Measurements from ENCODE around the gene HNRNPH1.

HNRNPH1 gene

GRCh38 chr5:179605026-179605833 is 18.2 kb downstream of the HNRNPH1 start:
- DNase-seq (ENCODE audit: low read depth) = no peak

GRCh38 chr5:179603308-179603707 is 20.2 kb downstream of the HNRNPH1 start:
- no peak for DNase-seq (ENCODE audit: low read depth)

GRCh38 chr5:179601871-179602625 is 21.4 kb downstream of the HNRNPH1 start:
- no peak for DNase-seq (ENCODE audit: low read depth)

- DNase-seq (ENCODE audit: low read depth) = no peak
Measured at GRCh38 chr5:179599973-179600372, 23.5 kb downstream of the HNRNPH1 start.

GRCh38 chr5:179599566-179599965 is 23.9 kb downstream of the HNRNPH1 start:
- DNase-seq (ENCODE audit: low read depth) = no peak

- no peak for DNase-seq (ENCODE audit: low read depth)
Measured at GRCh38 chr5:179599100-179599499, 24.4 kb downstream of the HNRNPH1 start.

- no peak for DNase-seq (ENCODE audit: low read depth)
Measured at GRCh38 chr5:179596421-179596820, 27.1 kb downstream of the HNRNPH1 start.

GRCh38 chr5:179595916-179596315 is 27.6 kb downstream of the HNRNPH1 start:
- DNase-seq (ENCODE audit: low read depth) = no peak

GRCh38 chr5:179588166-179588565 is 35.3 kb downstream of the HNRNPH1 start:
- no peak for DNase-seq (ENCODE audit: low read depth)

- DNase-seq (ENCODE audit: low read depth) = no peak
Measured at GRCh38 chr5:179585941-179586401, 37.5 kb downstream of the HNRNPH1 start.

- DNase-seq (ENCODE audit: low read depth) = no peak
Measured at GRCh38 chr5:179577286-179577960, 46.0 kb downstream of the HNRNPH1 start.

GRCh38 chr5:179572386-179572785 is 51.1 kb downstream of the HNRNPH1 start:
- DNase-seq (ENCODE audit: low read depth) = no peak

GRCh38 chr5:179568721-179569120 is 54.8 kb downstream of the HNRNPH1 start:
- DNase-seq (ENCODE audit: low read depth) = peak; percentile 74

- DNase-seq (ENCODE audit: low read depth) = no peak
Measured at GRCh38 chr5:179564526-179564925, 58.9 kb downstream of the HNRNPH1 start.

All from CMK (cell line).